BJ (cell line): ENCODE measurements around the gene CABP4. TPM values are rescaled to one million over a fixed set of nuclear protein-coding genes. Genes with fewer than 3 reads are reported as not detected.
A peak's percentile ranks its signal among the peaks of the same experiment; 100 is the strongest.
"Not testable (repeated sequence)": the region's sequence is repeated elsewhere in the genome, so short reads cannot be mapped to it uniquely, and the experiment has no call there.

ENCODE experiments used
- CTCF ChIA-PET: fragments of 350-600 bp; formaldehyde crosslinking; extraction: SDS; loops from one replicate; lab custom pipeline; 2021; ENCODE audit warnings: antibody characterized with exemption, inconsistent platforms; lab: Yijun Ruan, JAX
- POLR2A ChIA-PET: fragments of 300-600 bp; sonication (Branson Sonifier 250); formaldehyde crosslinking; extraction: SDS; loops from one replicate; lab custom pipeline; 2021; ENCODE audit warnings: antibody characterized with exemption; lab: Charles Lee
- DNase-seq: peaks from one replicate; pipeline ENCODE4 v3.0.0-alpha.2; 2011; ENCODE audit warnings: low read depth
- H3K27me3 ChIP-seq: 2 replicates; pipeline ENCODE4 v1.6.0; 2011; ENCODE audit warnings: low read length; ENCODE audit not compliant: control insufficient read depth, insufficient read depth
- H3K36me3 ChIP-seq: 2 replicates; pipeline ENCODE4 v1.5.1; 2011; ENCODE audit warnings: low read length; ENCODE audit not compliant: control insufficient read depth, insufficient read depth
- H3K4me3 ChIP-seq: 2 replicates; pipeline ENCODE4 v1.5.1; 2011; ENCODE audit warnings: low read depth, mild to moderate bottlenecking, control low read depth, low read length
- polyA plus RNA-seq: library from polyadenylated mRNA; depleted of rRNA; stranded (reverse); fragments of >200 nt; gene quantifications from 2 replicates; pipeline ENCODE4 v1.2.3, GENCODE V29; 2011
- TF ChIP-seq, protein P1 (sequence below): IDR thresholded peaks from 2 replicates; pipeline ENCODE4 v1.5.1; 2011; ENCODE audit warnings: low read depth, mild to moderate bottlenecking, control low read depth, inconsistent platforms, low read length, moderate library complexity; ENCODE audit not compliant: insufficient read depth

Gene CABP4
- polyA plus RNA-seq, 1 experiment = not detected

DNA sequence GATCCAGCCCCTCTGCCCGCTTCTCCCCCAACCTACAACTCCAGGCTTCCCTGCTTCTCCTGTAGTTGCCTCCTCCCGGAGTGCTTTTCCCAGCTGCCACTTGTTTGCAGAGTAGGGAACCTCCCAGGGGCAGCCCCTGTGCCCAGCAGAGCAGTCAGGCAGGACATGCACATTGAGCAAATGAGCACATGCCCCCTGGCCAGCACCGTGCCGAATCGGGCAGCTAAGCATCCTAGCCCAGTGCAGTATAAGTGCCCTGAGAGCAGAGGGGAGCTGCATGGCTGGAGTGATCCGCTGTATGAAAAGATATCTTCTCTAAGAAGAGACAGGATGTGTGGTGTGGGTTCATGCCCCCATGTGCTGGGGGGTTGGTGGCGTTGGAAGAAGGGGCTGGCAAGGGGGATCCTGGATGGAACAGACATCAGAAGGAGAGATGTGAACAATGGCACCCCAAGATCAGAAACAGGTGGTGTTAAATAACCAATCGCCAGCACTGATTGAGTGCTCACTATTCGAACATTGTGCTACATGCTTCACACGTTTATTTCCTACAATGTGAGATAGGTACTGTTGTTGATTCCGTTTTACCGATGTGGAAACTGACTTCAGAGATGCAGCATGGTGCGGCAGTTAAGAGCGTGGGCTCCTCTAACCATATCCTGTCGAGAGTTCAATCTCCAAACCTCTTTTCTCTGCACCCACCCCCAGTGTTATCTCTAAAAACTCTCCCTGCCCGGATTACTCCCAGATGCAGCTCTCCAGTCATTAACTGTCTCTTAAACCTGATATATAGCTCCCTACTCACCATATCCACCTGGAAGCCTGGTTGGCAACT is 28.9 kb downstream of the CABP4 start:
- TF ChIP-seq, protein P1, sequence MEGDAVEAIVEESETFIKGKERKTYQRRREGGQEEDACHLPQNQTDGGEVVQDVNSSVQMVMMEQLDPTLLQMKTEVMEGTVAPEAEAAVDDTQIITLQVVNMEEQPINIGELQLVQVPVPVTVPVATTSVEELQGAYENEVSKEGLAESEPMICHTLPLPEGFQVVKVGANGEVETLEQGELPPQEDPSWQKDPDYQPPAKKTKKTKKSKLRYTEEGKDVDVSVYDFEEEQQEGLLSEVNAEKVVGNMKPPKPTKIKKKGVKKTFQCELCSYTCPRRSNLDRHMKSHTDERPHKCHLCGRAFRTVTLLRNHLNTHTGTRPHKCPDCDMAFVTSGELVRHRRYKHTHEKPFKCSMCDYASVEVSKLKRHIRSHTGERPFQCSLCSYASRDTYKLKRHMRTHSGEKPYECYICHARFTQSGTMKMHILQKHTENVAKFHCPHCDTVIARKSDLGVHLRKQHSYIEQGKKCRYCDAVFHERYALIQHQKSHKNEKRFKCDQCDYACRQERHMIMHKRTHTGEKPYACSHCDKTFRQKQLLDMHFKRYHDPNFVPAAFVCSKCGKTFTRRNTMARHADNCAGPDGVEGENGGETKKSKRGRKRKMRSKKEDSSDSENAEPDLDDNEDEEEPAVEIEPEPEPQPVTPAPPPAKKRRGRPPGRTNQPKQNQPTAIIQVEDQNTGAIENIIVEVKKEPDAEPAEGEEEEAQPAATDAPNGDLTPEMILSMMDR = no peak
- no peak for DNase-seq
- ChIA-PET POLR2A (no interaction called here), CTCF (no interaction called here)
- H3K36me3 ChIP-seq = peaks cover 4% of the 10 kb centered on the region
- peak overlapping the region; percentile 70 for H3K4me3 ChIP-seq
- no peaks in the 10 kb centered on the region for H3K27me3 ChIP-seq

DNA sequence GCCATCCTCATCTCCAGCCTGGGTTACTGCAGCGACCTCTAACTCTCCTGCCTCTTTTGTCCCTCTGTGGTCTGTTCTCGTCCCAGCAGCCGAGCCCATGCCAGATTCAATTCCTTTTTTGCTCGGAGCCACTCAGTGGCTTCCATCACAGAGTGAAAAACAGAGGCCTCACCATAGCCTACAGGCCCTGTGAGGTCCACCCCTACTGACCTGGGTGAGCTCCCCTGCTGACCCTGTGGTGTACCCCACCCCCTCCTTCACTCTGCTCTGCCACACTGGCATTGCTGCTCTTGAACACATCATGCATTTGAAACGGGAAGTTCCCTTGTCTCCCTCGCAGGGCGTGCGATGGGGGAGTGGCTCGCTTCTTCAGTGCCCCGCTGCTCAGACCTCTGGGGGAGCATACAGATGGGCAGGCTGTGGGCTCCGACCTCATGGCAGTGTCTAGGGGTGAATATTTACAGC is 29.7 kb downstream of the CABP4 start:
- TF ChIP-seq, protein P1 = no peak
- ChIA-PET CTCF (no interaction called here), POLR2A (no interaction called here)
- no peaks in the 10 kb centered on the region for H3K27me3 ChIP-seq
- DNase-seq = no peak
- no peak overlapping the region for H3K4me3 ChIP-seq
- peaks cover 8% of the 10 kb centered on the region for H3K36me3 ChIP-seq

DNA sequence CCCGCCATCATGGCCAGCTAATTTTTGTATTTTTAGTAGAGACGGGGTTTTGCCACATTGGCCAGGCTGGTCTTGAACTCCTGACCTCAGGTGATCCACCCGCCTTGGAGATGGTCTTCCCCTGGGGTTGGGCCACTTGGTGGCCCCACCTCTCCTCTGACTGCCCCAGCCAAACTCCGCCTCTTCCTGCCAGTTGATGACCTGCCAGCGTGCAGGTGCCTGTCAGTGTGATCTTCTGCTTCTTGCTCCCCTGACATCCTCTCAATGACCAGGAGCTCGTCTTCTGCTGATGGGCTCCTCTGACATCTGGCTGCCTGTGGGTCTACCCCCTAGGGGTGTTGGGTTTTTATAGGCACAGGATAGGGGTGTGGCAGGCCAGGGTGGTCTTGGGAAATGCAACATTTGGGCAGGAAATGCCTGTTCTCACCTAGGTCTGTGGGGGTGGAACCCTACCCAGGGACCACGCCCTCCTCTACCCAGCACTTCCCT is 30.8 kb downstream of the CABP4 start:
- POLR2A ChIA-PET, DNase-seq, H3K27me3 ChIP-seq, H3K4me3 ChIP-seq, CTCF ChIA-PET: not testable (repeated sequence)
- peaks cover 16% of the 10 kb centered on the region for H3K36me3 ChIP-seq

DNA sequence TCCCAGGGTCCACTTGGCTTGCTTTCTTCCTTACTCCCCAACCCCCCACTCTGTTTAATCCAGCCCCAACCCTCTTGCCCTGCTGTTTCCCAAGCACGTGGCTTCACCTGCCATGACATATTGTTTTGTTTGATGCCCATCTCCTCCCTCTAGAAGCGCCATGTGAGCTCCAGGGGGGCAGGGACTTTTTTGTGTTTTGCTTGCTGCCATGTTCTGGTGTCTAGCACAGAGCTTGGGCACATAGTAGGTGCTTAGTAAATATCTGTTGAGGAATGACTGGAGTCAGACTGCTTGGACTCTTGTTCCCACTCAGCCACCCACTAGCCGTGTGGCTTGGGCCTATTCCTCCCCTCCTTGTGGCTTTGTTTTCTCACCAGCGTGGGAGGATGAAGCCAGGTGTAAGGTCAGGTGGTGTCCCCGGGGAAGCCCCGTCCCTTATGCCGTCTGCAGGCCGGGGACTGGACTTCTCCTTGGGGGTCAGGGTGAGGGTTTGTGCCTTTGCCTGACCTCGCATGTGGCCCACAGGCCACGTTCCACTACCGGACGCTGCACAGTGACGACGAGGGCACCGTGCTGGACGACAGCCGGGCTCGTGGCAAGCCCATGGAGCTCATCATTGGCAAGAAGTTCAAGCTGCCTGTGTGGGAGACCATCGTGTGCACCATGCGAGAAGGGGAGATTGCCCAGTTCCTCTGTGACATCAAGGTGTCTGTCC is 31.5 kb downstream of the CABP4 start:
- DNase-seq = no peak
- TF ChIP-seq, protein P1 = no peak
- Histone ChIP-seq H3K36me3 (peaks cover 18% of the 10 kb centered on the region), H3K27me3 (no peaks in the 10 kb centered on the region), H3K4me3 (no peak overlapping the region)
- ChIA-PET POLR2A (no interaction called here), CTCF (no interaction called here)

DNA sequence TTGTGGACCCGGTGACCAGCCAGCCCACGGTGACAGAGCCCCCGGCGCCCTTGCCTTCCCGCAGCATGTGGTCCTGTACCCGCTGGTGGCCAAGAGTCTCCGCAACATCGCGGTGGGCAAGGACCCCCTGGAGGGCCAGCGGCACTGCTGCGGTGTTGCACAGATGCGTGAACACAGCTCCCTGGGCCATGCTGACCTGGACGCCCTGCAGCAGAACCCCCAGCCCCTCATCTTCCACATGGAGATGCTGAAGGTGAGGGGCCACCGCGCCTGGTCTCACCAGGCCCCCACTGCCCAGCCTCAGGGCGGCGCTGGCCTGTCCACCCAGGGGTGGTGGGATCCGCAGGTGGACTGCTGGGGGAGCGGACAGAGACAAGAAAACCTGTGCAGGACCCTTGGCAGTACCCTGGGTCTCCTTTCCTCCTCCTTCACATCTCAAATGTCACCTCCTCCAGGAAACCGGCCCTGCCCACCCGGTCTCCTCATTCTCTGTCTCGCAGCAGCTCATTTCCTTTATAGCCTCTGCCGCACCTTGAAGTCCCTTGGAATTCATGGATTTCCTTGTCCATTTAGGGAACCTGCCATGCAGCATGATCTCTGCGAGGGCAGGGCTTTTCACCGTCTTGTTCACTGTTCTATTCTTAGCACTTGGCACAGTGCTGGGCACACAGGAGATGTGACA is 34.2 kb downstream of the CABP4 start:
- ChIA-PET POLR2A (no interaction called here), CTCF (interaction anchor here (0.9 kb wide), 1 partner anchor 10 kb away, joined by 3 read pairs; no protein-coding TSS in a partner anchor)
- H3K4me3 ChIP-seq = no peak overlapping the region
- peaks cover 32% of the 10 kb centered on the region for H3K36me3 ChIP-seq
- H3K27me3 ChIP-seq = no peaks in the 10 kb centered on the region
- DNase-seq = no peak
- TF ChIP-seq, protein P1 = no peak
